Umbilical cord (tissue), 2 donors: Measurements from ENCODE around the gene SKIC2. TPM values are rescaled to one million over a fixed set of nuclear protein-coding genes. Genes with fewer than 3 reads are reported as not detected.
"Not testable (repeated sequence)": the region's sequence is repeated elsewhere in the genome, so short reads cannot be mapped to it uniquely, and the experiment has no call there.

ENCODE experiments used
- DNase-seq: peaks from one replicate; pipeline ENCODE4 v3.0.0-alpha.2; 2015; ENCODE audit warnings: low spot score
- total RNA-seq: library from RNA; depleted of rRNA; stranded (reverse); fragments of >200 nt; gene quantifications from one replicate; pipeline ENCODE4 v1.2.3, GENCODE V29; 2014; ENCODE audit warnings: low replicate concordance; ENCODE audit not compliant: insufficient read depth

The SKIC2 gene
- 34.7 TPM for total RNA-seq

DNA sequence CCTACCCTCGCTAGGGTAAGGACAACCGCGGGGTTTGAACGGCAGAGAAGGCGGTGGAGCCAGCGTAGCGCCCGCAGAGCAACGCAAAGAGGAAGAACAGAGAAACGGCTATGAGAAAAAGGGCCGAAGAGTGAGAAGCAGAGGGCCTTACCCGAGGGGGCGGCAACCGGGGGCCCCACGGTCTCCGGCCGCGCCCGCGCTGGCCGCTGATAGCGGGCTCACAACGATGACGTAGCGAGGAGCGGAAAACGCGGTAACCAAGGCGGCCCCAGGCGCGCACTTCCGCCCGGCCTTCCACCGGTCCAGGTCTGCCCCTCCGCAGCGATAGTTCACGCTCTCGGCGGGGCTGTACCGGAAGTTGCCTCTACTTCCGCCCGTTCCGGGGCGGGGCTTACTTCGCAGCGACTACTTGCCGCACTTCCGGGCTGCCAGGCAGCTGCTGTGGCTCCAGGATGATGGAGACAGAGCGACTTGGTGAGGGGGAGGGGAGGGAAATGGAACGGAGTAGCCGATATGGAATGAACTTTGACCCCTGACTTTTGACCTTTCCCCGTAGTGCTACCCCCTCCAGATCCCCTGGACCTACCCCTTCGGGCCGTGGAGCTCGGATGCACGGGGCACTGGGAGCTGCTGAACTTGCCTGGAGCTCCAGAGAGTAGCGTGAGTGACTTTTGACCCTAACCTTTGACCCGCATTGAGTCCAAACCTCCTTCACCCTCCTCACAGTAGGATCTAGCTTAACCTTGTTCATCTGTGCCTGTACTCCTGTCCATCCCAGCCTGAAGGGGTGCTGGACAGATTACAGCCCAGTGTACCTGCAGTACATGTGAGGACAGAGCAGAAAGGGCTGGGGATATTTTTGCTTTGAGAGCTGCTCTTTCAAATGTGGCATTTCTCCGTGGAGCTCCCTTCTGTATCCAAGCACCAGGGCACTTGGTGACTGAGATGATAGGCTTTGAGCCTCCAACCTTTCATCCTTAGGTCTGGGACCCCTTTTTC is at the start of gene SKIC2, which contains the start of gene NELFE:
Gene SKIC2 (plus strand): TSS at position 435 of the 999 bp plus-strand sequence. CDS start 18 bp downstream, at position 453.
Gene NELFE (minus strand): TSS at position 231 of the 999 bp plus-strand sequence. CDS start 525 bp downstream, outside the sequence.
- DNase-seq: peak; percentile 99

DNA sequence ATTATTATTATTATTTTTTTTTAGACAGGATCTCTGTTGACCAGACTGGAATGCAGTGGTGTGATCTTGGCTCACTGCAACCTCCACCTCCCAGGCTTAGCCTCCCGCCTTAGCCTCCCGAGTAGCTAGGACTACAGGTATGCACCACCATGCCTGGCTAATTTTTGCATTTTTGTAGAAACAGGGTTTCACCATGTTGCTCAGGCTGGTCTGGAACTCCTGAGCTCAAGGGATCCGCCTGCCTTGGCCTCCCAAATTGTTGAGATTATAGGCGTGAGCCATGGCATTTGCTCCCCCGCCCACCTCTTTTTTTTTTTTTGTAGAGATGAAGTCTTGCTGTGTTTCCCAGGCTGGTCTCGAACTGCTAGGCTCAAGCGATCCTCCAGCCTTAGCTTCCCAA is 49.7 kb upstream of the SKIC2 start:
- not testable (repeated sequence) for DNase-seq

DNA sequence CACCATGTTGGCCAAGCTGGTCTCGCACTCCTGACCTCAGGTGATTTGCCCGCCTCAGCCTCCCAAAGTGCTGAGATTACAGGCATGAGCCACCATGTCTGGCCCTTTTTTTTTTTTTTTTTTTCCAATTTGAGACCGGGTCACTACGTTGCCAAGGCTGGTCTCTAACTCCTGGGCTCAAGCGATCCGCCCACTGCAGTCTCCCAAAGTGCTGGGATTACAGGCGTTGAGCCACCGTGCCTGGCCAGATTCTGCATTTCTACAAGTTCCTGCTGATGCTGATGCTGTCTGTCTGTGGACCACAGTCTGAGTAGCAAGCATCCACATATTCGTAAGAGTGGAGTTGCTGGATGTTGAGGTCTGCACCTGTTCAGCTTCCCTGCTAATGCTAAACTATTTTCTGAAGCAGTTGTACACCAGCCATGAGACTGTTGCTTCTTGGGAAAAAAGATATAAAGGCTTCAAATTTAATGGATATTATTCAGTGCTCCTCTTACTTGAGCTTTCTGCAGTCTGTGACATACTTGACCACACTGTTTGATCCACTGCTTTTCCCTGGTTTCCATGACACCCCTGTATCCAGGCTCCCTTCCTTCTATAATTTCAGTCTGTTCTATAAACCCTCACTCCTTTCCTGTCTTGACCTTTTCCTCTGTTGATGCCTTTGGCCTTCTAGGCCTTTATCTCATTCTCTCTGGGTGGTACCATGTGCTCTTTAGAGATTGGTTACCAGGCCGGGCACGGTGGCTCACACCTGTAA is 47.0 kb upstream of the SKIC2 start:
- DNase-seq: peak; percentile 66

DNA sequence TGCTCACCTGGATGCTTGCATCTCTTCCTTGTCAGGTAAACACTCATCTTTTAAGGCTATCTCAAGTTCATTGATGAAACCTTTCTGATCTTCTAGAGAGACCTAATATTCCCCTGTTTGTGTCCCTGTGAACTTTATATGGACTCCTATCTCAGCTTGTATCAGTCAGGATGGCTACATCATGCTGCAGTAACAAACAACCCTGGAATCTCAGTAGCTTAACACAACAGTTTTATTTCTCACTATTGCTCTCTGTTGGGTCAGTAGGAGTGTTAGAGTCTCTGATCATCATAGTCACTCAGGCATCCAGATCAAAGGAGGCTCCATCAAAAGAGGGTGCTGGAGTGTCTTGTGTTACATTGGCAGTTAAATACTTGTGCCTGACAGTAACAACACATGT is 43.6 kb upstream of the SKIC2 start:
- no peak for DNase-seq

DNA sequence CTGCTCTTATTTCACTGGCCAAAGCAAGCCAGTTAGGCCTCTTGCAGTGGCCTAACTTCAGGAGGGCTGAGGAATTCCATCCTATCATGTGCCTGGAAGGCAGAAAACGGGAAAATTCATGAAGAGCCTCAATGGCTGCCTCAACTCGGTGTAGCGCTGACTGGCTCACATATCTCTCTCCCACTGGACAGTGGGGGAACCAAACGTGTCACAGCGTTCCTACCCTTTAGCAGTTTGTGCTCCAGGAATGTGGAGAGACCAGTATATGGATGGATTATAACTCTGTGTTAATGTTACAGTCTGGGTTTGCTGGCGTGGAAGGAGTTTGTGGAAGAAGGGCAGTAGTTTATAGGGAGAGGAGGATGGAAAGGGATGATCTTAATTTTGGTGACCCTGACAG is 43.2 kb upstream of the SKIC2 start:
- no peak for DNase-seq

DNA sequence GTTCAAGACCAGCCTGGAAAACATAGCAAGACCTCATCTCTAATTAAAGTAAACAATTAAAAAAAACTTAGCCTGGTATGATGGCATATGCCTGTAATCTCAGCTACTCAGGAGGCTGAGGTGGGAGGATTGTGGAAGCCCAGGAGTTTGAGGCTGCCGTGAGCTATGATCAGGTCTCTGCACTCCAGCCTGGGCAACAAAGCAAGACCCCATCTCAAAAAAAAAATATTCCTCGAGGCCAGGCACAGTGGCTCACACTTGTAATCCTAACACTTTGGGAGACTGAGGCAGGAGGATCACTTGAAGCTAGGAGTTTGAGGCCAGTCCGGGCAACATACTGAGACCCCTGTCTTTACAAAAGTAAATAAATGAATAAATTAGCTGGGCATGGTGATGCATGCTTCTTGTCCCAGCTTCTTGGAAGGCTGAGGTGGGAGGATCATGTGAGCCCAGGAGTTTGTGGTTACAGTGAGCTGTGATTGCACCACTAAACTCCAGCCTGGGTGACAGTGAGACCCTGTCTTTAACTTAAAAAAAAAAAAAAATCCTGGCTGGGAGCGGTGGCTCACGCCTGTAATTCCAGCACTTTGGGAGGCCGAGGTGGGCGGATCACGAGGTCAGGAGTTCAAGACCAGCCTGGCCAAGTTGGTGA is 40.8 kb upstream of the SKIC2 start:
- no peak for DNase-seq

DNA sequence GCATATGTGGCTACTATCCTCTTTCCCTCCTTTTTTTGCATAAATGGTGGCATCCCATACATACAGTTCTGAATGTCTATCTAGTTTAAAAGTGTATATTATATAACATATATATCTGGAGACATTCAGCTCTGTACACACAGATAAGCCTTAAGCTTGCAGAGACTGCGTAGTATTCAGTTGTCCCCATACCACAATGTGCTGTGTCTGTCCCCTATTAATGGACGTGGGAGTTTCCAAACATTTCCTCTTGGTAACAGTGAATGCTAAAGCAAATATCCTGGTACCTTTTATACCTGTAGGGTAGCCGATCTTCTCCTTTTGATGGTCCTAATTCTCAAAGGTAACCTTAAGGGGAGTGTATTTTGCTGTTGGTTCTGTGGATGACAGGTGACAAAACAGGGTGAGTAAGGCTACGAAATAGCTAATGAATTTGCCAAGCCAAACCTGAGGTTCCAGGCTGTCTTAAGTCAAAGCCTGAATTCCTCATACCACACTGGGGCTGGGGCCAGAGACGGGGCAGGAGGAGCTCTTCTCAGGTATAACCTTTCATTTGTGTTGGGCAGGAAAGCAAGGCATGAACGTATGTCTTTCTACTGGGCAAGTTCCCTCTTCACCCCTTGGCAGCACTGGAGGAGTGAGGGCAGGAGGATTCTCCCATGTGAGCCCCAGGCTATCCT is 39.2 kb upstream of the SKIC2 start:
- DNase-seq: no peak

DNA sequence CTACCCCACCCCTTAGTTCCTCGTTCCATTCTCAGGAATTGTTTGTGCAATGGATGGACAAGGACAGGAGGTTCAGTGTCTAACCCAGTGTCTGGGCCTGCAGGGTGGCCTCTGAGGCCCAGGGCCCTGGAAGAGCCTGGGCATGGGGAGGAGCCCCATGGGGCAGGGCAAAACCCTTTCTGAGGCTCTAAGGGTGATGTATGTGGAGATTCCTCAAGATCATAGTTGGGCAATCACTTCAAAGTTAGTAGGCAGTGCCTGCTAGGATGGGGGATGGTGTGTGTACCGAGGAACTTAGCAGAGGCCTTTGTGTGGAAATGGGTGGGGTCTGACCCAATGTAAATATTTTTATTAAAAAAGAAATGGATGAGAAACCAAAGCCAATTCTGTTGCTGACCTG is 38.2 kb upstream of the SKIC2 start:
- peak; percentile 44 for DNase-seq

DNA sequence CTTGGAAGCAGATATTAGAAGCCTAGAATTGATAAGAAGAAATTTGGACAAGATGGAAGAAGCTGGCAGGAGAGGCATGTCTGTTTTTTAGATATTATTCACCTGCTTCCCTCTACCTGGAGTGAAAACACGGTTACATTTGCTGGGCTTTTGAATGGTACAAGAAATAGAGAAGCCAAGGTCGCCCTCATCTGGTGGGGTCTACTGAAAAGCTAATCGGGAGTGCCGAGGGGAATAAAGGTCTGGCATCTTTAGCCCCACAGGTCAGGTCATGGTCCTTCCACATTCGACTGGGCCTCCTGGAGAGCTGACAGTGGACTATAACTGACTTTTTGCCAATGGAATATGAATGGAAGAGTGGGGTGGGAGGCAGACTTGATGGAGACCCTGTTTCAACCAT is 36.0 kb upstream of the SKIC2 start:
- DNase-seq: no peak

DNA sequence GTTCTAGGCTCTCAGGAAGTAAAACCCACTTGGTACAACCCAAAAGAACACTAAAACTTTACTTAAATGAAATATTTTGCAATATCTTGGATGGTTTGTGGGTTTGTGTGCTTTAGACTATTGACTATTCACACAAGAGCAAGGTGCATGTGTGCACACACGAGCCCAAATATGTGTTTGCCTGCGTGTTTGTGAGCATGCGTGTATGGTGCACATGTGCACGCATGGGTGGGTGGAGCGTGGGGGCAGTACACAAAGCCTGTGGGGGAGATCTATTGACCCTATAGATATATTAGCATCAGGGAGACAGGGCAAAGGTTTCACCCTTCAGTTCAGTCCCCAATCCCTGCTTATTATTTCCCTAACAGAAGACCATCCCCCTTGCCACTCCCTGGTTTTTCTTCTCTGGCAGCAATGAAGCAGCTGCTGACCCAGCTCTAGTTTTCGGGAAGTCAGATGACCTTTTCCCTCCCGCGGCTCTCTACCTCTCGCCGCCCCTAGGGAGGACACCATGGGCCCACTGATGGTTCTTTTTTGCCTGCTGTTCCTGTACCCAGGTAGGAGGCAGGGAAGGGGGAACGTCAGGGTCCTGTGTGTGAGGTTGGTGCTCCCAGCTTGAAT is 31.6 kb upstream of the SKIC2 start, which contains the start of gene C2:
Gene C2 (plus strand): TSS at position 476 of the 621 bp plus-strand sequence. CDS start 36 bp downstream, at position 512.
- DNase-seq: no peak

DNA sequence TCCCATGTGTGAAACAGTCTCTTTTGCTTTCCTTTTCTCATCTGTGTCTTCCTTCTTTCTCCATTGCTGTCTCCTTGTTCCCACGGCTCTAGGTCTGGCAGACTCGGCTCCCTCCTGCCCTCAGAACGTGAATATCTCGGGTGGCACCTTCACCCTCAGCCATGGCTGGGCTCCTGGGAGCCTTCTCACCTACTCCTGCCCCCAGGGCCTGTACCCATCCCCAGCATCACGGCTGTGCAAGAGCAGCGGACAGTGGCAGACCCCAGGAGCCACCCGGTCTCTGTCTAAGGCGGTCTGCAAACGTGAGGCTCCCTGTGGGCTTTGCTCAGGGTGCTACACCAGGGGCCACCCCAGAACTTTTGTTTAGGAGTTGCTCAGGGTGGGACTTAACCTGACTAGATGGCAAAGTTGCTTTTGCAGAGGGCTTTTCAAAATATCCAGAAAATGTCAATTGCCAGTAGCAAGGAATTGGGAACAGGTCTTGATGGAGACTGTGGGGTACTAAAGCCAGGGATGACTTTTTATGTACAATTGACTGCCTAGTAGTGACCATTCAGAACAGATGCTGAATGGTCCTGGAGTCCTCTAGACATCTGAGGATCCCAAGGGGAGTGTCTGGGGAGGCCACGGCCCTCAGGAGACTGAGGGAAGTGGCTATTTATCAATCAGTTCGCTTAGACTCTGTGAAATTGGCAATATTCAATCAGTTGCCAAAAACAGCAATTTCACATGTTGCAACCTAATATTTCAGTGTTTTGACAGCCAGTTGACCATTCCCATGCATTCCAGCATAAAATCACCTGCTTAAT is 30.9 kb upstream of the SKIC2 start:
- no peak for DNase-seq

DNA sequence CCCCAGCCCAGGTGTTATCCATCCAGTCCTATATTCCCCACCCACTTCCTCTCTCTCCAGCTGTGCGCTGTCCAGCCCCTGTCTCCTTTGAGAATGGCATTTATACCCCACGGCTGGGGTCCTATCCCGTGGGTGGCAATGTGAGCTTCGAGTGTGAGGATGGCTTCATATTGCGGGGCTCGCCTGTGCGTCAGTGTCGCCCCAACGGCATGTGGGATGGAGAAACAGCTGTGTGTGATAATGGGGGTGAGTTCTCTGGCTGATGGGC is 30.4 kb upstream of the SKIC2 start:
- no peak for DNase-seq

DNA sequence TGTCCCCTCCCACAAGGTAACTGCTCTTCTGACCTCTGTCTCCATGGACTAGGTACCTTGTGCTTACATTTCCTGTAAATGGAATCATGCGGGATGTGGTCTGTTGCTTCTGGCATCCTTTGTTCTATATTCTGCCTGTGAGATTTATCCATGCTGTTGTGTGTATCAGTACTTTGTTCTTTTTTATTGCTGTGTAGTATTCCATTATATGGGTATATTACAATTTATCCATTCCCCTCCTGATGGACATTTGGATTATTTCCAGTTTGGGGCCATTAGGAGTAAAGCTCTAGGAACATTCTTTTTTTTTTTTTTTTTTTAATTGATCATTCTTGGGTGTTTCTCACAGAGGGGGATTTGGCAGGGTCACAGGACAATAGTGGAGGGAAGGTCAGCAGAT is 28.0 kb upstream of the SKIC2 start:
- DNase-seq: no peak

DNA sequence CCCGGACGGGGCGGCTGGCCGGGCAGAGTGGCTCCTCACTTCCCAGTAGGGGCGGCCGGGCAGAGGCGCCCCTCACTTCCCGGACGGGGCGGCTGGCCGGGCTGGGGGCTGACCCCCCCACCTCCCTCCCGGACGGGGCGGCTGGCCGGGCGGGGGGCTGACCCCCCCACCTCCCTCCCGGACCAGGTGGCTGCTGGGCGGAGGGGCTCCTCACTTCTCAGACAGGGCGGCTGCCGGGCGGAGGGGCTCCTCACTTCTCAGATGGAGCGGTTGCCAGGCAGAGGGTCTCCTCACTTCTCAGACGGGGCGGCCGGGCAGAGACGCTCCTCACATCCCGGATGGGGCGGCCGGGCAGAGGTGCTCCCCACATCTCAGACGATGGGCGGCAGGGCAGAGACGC is 26.8 kb upstream of the SKIC2 start:
- not testable (repeated sequence) for DNase-seq

DNA sequence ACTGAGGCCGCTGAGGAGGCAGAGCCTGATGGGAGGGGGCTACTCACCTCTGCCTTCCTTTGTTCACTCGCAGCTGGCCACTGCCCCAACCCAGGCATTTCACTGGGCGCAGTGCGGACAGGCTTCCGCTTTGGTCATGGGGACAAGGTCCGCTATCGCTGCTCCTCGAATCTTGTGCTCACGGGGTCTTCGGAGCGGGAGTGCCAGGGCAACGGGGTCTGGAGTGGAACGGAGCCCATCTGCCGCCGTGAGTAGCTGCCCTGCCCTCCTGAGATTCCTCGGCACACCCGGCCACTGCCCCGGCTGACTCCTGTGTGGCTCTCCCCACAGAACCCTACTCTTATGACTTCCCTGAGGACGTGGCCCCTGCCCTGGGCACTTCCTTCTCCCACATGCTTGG is 25.4 kb upstream of the SKIC2 start:
- DNase-seq: no peak

DNA sequence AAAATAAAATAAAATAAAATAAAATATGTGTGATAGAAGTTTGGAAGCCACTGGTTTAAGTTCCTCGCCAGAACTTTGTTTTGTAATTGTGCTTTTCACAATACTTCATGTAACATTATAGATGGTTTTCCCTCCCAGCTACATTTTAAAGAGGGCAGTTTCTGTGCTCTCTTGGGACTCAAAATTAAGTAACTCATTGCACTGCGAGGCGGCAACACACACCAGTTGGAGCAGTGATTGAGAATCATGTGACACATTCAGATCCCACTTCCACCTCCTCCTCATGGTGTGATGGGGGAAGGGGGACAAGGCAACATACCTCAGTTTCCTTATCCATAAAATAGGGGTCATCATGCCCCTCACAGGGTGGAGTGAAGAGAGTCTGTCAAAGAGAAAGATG is 24.0 kb upstream of the SKIC2 start:
- no peak for DNase-seq

DNA sequence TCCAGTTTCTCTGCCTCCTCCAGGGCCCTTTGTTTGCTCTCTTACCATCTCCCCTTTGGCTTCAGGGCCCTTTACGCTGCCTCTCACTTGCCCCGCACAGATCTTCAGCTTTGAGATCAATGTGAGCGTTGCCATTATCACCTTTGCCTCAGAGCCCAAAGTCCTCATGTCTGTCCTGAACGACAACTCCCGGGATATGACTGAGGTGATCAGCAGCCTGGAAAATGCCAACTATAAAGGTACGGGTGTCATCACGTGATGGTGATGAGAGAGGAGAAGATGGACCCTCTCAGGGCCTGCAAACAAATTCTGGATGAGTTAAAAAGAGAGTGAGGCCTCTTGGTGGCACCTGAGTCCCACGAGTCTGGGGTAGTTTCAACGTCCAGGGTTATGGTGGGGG is 23.2 kb upstream of the SKIC2 start:
- DNase-seq: no peak

DNA sequence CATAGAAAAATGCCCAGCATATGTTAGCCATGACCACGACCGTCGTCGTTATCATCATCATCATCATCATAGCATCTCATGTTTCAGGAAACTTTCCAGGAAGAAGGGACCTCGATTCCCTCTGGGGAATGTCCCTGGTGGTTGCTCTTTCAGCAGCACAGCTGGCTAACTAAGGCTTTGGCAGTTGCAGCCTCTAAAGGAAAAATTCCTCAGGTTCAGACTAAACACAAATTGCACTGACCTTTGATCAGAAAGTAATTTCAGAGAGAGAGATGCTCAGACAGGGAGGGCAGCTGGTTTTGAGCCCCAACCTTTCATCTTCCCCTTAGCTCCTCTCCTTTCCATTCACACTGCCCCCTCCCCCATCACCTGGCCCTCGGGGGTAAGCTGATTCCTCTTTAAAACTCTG is 18.7 kb upstream of the SKIC2 start:
- no peak for DNase-seq

DNA sequence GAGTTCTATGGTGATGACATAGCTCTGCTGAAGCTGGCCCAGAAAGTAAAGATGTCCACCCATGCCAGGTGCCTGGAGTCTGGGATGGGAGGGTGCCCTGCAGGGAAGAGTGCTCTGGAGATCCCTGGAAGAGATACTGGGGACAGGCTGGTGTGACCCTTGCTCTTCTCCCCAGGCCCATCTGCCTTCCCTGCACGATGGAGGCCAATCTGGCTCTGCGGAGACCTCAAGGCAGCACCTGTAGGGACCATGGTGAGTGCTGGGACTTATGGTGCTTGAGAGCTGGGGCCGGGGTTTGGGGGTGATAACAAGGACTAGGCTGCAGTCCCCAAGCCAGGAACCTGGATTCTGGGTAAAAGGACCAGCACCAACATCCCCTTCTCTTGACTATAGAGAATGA is 15.2 kb upstream of the SKIC2 start:
- no peak for DNase-seq

DNA sequence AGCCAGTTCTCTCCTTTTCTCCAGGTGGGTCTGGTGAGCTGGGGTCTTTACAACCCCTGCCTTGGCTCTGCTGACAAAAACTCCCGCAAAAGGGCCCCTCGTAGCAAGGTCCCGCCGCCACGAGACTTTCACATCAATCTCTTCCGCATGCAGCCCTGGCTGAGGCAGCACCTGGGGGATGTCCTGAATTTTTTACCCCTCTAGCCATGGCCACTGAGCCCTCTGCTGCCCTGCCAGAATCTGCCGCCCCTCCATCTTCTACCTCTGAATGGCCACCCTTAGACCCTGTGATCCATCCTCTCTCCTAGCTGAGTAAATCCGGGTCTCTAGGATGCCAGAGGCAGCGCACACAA is 13.8 kb upstream of the SKIC2 start:
- DNase-seq: no peak
